ENCODE data around the gene EPHB1.

EPHB1 gene

DNA sequence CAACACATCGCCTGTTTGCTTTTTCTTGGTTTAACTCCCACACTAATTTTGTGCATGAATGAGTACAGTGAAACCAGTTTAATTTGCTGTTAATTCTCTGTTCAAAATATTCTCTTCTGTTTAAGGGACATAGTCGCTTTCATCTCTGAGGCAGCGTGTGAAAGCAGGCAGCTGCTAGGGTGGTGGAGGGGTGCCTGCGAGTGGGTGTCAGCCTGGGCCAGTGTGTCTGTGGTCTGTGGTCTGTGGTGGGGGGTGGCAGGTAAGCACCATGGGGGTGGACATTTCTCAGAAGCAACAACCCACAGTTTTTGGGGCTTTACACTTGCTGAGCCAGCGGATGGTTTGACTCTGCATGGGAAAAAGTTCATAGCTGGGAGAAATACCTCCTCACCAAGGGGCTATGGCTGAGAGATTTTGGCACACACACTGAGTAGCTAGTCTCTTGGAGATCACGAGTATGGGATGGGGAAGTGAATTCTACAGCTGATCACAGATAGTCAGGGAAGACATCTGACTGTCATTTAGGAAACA lies 109.2 kb downstream of the EPHB1 start:
- peak; percentile 62 for DNase-seq (ENCODE audit: insufficient read length, low spot score)

DNA sequence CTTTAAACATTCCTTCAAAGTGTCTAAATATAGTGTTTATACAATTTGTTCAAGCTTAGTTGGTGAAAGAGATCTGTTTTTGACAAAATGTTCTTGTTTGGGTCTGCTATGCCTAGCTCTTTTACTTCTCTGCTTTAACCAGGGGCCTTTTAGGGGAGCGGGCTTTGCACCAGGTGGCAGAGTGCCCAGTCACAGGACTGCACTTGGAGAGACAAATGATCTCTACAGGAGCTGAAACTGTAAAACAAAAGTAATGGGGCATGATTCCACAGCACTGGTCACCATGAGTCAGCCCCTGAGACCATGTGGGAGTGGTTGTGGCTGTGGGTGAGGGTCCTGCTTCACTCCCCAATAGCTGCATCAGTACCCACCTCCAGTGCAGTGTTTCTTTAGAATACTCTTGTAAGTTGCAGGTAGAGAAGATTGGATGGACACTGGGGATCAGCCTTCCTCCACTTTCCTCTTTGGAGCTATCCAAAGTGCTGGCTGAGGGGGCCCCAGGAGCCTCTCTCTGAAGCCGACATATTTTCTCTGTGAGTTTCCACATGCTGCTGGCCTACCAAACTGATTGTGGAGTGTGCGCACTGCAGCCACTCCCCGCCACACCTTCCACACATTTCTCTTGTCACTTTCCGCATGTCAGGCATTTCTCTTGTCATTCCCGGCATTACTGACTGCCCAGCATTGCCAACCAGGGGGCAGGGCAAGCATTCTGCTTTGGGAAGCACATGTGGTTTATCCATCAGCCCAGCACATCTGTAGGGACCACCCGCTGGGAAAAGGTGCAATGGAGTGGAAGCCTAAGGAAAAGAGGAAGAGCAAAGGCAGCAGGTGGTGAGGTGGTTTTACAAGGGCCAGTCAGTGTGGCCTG lies 110.0 kb downstream of the EPHB1 start:
- no peak for DNase-seq (ENCODE audit: insufficient read length, low spot score)
- TF ChIP-seq TAF1 (IDR thresholded peaks at IDR 0.05; ENCODE audit: low read depth, low read length) (no peak), POLR2AphosphoS5 (IDR thresholded peaks at IDR 0.05; ENCODE audit: low read depth, low read length) (no peak), SPI1 (IDR thresholded peaks at IDR 0.05; ENCODE audit: low read depth, low read length) (peak; percentile 55; the same call in 1 of the 2 replicates)
- no peak for FAIRE-seq

More for the DNA sequence above, 109.2 kb downstream of the EPHB1 start:
- peak; percentile 39; the same call in 1 of the 2 replicates for TF ChIP-seq SPI1 (IDR thresholded peaks at IDR 0.05; ENCODE audit: low read depth, low read length)
- no peak for TF ChIP-seq TAF1 (IDR thresholded peaks at IDR 0.05; ENCODE audit: low read depth, low read length)
- peak; percentile 62 for TF ChIP-seq PAX5 (IDR thresholded peaks at IDR 0.05; ENCODE audit: insufficient read depth, low read length, severe bottlenecking)
- TF ChIP-seq POLR2A (IDR thresholded peaks at IDR 0.05; ENCODE audit: low read depth, low read length): no peak
- TF ChIP-seq POU2F2 (IDR thresholded peaks at IDR 0.05; ENCODE audit: low read depth, low read length): peak; percentile 93
- FAIRE-seq: peak; percentile 98

DNA sequence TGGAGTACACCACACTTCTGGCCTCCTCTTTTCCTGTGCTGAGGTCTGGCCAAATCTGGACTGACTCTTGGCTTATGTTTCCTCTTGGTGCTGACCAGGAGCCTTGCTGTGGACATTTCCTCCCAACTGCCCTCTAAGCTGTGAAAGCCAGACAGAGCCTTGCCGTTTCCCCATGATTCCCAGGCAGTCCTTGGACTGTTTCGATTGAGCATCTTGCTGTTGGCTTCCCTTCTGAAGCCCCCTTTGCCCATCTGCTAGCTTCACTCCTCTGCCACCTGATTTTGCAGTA lies 110.5 kb downstream of the EPHB1 start:
- FAIRE-seq (no peak), DNase-seq (ENCODE audit: insufficient read length, low spot score) (no peak)
- TF ChIP-seq POLR2AphosphoS5 (IDR thresholded peaks at IDR 0.05; ENCODE audit: low read depth, low read length) (no peak), POU2F2 (IDR thresholded peaks at IDR 0.05; ENCODE audit: low read depth, low read length) (no peak), POLR2A (IDR thresholded peaks at IDR 0.05; ENCODE audit: low read depth, low read length) (no peak), SPI1 (IDR thresholded peaks at IDR 0.05; ENCODE audit: low read depth, low read length) (no peak), TAF1 (IDR thresholded peaks at IDR 0.05; ENCODE audit: low read depth, low read length) (no peak), PAX5 (IDR thresholded peaks at IDR 0.05; ENCODE audit: insufficient read depth, low read length, severe bottlenecking) (no peak)

DNA sequence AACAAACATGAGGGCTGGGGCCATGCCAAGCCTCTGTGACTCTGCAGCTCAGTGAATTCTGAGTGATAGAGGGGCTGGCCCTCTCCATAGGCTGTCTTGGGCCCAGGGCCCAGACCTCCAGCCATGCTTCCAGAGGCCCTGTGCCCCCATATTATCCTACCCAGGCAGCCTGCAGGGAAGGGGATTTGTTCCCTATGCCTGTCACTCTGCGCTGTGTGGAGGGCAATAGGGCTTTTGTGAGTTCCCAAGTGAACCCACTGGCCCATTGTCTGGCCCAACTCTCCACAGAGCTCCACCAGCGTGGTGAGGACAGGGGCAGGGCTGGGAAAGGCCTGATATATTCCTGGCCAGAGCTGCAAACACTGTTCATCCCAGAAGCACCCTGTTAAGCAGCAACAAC lies 113.2 kb downstream of the EPHB1 start:
- TF ChIP-seq SPI1 (IDR thresholded peaks at IDR 0.05; ENCODE audit: low read depth, low read length) (no peak), POLR2AphosphoS5 (IDR thresholded peaks at IDR 0.05; ENCODE audit: low read depth, low read length) (no peak), PAX5 (IDR thresholded peaks at IDR 0.05; ENCODE audit: insufficient read depth, low read length, severe bottlenecking) (no peak), POU2F2 (IDR thresholded peaks at IDR 0.05; ENCODE audit: low read depth, low read length) (no peak), TAF1 (IDR thresholded peaks at IDR 0.05; ENCODE audit: low read depth, low read length) (no peak), POLR2A (IDR thresholded peaks at IDR 0.05; ENCODE audit: low read depth, low read length) (no peak)
- no peak for FAIRE-seq

DNA sequence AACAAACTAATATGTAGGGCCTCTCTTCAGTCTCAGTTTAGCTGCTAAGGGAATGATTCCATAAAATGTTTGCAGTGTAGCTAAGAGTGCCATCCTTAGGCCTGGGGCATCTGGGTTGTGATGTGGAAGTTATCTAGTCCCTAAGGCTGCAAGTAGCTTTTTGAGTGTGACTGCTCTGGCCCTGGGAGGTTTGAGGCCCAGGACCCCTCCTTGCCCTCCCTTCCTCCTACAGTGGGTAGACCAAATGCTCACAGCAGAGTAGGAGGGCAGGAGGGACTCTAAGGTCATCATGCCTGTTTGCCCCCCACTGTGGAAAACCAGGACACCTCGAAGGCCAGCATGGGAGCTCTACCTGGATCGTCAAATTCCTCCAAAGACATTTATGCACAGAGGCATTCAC lies 115.0 kb downstream of the EPHB1 start:
- TF ChIP-seq SPI1 (IDR thresholded peaks at IDR 0.05; ENCODE audit: low read depth, low read length) (no peak), TAF1 (IDR thresholded peaks at IDR 0.05; ENCODE audit: low read depth, low read length) (no peak), POLR2AphosphoS5 (IDR thresholded peaks at IDR 0.05; ENCODE audit: low read depth, low read length) (no peak), POU2F2 (IDR thresholded peaks at IDR 0.05; ENCODE audit: low read depth, low read length) (no peak), PAX5 (IDR thresholded peaks at IDR 0.05; ENCODE audit: insufficient read depth, low read length, severe bottlenecking) (no peak), POLR2A (IDR thresholded peaks at IDR 0.05; ENCODE audit: low read depth, low read length) (no peak)
- FAIRE-seq (no peak), DNase-seq (ENCODE audit: insufficient read length, low spot score) (no peak)

More for the DNA sequence above, 113.2 kb downstream of the EPHB1 start:
- DNase-seq (ENCODE audit: insufficient read length, low spot score): no peak

DNA sequence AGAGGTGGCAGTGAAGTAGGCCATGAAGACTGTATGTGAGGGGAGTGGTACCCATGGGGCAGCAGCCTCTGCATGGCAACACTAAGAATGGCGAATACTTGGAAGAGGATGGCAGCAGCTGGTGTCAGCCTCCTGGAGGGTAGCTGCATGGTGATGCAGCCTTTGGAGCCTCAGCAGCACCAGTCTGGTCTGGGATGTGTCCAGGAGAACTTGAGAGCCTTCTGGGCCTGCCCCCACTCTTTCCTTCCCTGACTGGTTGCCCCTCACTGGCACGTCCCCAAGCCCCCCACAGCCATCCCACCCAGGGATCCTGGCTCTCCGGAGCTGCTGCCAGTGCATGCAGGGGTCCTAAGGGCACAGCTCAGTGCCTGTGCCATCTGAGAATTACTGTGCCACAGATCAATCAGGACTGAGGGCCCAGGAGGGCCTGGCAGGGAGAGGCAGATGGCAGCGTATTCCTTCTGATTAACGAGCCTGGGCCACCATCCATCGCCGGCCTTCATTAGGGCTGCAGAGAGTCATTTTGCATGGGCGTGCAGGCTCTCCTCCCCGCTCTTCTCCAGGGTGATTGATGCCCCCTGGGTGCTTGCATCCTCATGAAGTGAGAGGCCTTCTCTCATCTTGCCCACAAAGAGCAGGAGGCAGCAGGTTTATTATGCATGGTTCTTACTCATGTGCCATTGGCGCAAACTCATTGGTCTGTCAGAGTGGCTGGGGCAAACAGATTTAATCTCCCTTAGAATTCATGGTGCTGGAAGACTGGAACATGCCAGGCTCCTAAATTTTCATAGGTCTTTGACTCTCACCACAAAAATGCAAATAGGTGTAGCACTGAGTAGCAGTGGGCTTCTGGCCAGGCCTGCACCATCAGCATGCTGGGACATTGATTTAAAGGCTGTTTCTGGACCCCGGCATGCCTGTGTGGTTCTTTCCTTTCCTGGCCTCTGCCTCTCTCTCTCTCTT lies 116.8 kb downstream of the EPHB1 start:
- no peak for TF ChIP-seq POLR2A (IDR thresholded peaks at IDR 0.05; ENCODE audit: low read depth, low read length)
- TF ChIP-seq SPI1 (IDR thresholded peaks at IDR 0.05; ENCODE audit: low read depth, low read length): no peak
- no peak for TF ChIP-seq PAX5 (IDR thresholded peaks at IDR 0.05; ENCODE audit: insufficient read depth, low read length, severe bottlenecking)
- TF ChIP-seq POU2F2 (IDR thresholded peaks at IDR 0.05; ENCODE audit: low read depth, low read length): no peak
- TF ChIP-seq POLR2AphosphoS5 (IDR thresholded peaks at IDR 0.05; ENCODE audit: low read depth, low read length): no peak
- no peak for TF ChIP-seq TAF1 (IDR thresholded peaks at IDR 0.05; ENCODE audit: low read depth, low read length)
- FAIRE-seq (no peak), DNase-seq (ENCODE audit: insufficient read length, low spot score) (no peak)

DNA sequence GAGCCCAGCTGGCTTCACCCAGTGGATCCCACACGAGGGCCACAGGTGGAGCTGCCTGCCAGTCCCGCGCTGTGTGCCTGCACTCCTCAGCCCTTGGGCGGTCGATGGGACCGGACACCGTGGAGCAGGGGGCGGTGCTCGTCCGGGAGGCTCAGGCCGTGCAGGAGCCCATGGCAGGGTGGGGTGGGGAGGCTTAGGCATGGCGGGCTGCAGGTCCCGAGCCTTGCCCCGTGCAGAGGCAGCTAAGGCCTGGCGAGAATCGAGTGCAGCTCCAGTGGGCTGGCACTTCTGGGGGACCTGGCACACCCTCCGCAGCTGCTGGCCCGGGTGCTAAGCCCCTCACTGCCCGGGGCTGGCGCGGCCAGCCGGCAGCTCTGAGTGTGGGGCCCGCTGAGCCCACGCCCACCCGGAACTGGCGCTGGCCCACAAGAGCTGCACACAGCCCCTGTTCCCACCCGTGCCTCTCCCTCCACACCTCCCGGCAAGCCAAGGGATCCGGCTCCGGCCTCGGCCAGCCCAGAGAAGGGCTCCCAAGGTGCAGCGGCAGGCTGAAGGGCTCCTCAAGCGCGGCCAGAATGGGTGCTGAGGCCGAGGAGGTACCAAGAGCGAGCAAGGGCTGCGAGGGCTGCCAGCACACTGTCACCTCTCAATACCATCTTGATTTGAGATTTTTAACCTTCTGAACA lies 121.4 kb downstream of the EPHB1 start:
- TF ChIP-seq PAX5 (IDR thresholded peaks at IDR 0.05; ENCODE audit: insufficient read depth, low read length, severe bottlenecking) (no peak), POLR2A (IDR thresholded peaks at IDR 0.05; ENCODE audit: low read depth, low read length) (no peak), POLR2AphosphoS5 (IDR thresholded peaks at IDR 0.05; ENCODE audit: low read depth, low read length) (no peak)
- DNase-seq (ENCODE audit: insufficient read length, low spot score) (no peak), FAIRE-seq (no peak)

DNA sequence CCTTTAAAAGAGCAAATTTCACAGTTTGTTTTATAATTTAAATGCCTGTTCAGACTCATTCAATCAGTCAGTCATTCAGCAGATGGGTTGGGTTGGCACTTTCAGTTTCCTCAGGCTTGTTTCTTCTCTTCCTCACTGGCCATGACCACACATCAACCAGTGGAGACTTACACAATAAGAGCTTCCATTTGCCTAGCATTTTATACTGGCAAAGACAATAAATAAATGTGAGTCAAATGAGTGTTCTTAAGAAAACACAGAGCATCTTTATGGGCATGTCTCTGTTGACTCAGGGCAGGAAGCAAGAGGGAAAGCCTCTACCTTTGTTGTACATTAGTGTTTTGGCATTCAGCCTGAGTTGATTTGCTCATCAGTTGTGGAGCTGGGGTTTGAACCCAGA lies 122.6 kb downstream of the EPHB1 start:
- TF ChIP-seq POU2F2 (IDR thresholded peaks at IDR 0.05; ENCODE audit: low read depth, low read length) (no peak), POLR2A (IDR thresholded peaks at IDR 0.05; ENCODE audit: low read depth, low read length) (no peak), POLR2AphosphoS5 (IDR thresholded peaks at IDR 0.05; ENCODE audit: low read depth, low read length) (no peak), SPI1 (IDR thresholded peaks at IDR 0.05; ENCODE audit: low read depth, low read length) (no peak), PAX5 (IDR thresholded peaks at IDR 0.05; ENCODE audit: insufficient read depth, low read length, severe bottlenecking) (no peak), TAF1 (IDR thresholded peaks at IDR 0.05; ENCODE audit: low read depth, low read length) (no peak)
- no peak for DNase-seq (ENCODE audit: insufficient read length, low spot score)
- FAIRE-seq: no peak

DNA sequence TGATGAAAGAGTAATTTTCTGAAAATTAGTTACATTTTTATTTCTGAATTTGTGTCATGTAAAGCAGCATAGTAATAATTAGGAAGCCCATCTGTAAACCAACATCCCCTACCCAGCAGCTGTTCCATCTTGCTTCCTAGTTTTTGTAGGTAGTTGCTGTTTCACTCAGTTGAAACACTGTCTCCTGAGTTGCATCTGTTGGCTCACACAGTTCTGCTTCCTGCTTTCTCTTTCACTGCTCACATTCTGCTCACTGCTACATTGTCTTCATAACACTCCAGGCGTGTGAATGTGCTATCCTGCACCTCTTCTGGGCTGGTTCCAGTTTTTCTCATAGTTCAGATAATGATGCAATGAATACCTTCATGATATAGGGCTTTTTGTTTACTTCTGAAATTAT lies 123.4 kb downstream of the EPHB1 start:
- peak; percentile 93 for FAIRE-seq
- TF ChIP-seq POLR2A (IDR thresholded peaks at IDR 0.05; ENCODE audit: low read depth, low read length) (no peak), TAF1 (IDR thresholded peaks at IDR 0.05; ENCODE audit: low read depth, low read length) (no peak), SPI1 (IDR thresholded peaks at IDR 0.05; ENCODE audit: low read depth, low read length) (peak; percentile 20; the same call in 1 of the 2 replicates)
- peak; percentile 44 for DNase-seq (ENCODE audit: insufficient read length, low spot score)

All from GM12891 (cell line).